DOHH2 (cell line): ENCODE measurements around the gene TTBK1.

ENCODE experiments used
- H3F3A ChIP-seq: fragments of 200-600 bp; sonication (generic), shearing (Covaris generic); 2 replicates; pipeline ENCODE4 v1.6.0; 2016; ENCODE audit warnings: antibody characterized with exemption, mild to moderate bottlenecking; ENCODE audit not compliant: control insufficient read depth, insufficient read depth
- H3K27ac ChIP-seq: fragments of 200-600 bp; sonication (generic); 2 replicates; pipeline ENCODE4 v1.5.1; 2014; ENCODE audit warnings: low read depth, mild to moderate bottlenecking, low read length, moderate library complexity
- H3K27me3 ChIP-seq: fragments of 200-600 bp; sonication (generic); 2 replicates; pipeline ENCODE4 v1.6.1; 2014; ENCODE audit warnings: mild to moderate bottlenecking, low read length, mixed read lengths; ENCODE audit not compliant: control insufficient read depth
- H3K36me3 ChIP-seq: fragments of 200-600 bp; sonication (generic); 2 replicates; pipeline ENCODE4 v1.6.1; 2014; ENCODE audit warnings: mild to moderate bottlenecking, low read length, moderate library complexity, mixed read lengths; ENCODE audit not compliant: control insufficient read depth
- H3K4me1 ChIP-seq: fragments of 200-600 bp; sonication (generic); 2 replicates; pipeline ENCODE4 v1.6.1; 2014; ENCODE audit warnings: mild to moderate bottlenecking, low read length, mixed read lengths; ENCODE audit not compliant: control insufficient read depth
- H3K4me2 ChIP-seq: fragments of 200-600 bp; sonication (generic); 2 replicates; pipeline ENCODE4 v1.6.0; 2014; ENCODE audit warnings: mild to moderate bottlenecking, low read length, moderate library complexity
- H3K4me3 ChIP-seq: fragments of 200-600 bp; sonication (generic); 2 replicates; pipeline ENCODE4 v1.5.1; 2014; ENCODE audit warnings: mild to moderate bottlenecking, low read length, mixed read lengths
- H3K79me2 ChIP-seq: fragments of 200-600 bp; sonication (generic); 2 replicates; pipeline ENCODE4 v1.6.1; 2014; ENCODE audit warnings: mild to moderate bottlenecking, low read length, mixed read lengths; ENCODE audit not compliant: control insufficient read depth
- H3K9me2 ChIP-seq: fragments of 200-600 bp; sonication (generic); replicated peaks from 2 replicates; pipeline ENCODE4 v1.6.1; 2014; ENCODE audit warnings: mild to moderate bottlenecking, low read length, mixed read lengths; ENCODE audit not compliant: control insufficient read depth
- H3K9me3 ChIP-seq: fragments of 200-600 bp; sonication (generic); 2 replicates; pipeline ENCODE4 v1.6.1; 2014; ENCODE audit warnings: antibody characterized with exemption, low read length, mixed read lengths; ENCODE audit not compliant: control insufficient read depth, insufficient read depth
- H4K20me1 ChIP-seq: fragments of 200-600 bp; sonication (generic); 2 replicates; pipeline ENCODE4 v1.6.0; 2014; ENCODE audit warnings: low read depth, mild to moderate bottlenecking, antibody characterized with exemption, low read length, moderate library complexity; ENCODE audit not compliant: control insufficient read depth, insufficient read depth
- EZH2phosphoT487 ChIP-seq: fragments of 200-600 bp; sonication (generic); IDR thresholded peaks from 2 replicates; pipeline ENCODE4 v1.6.1; 2017; ENCODE audit warnings: borderline replicate concordance, mild to moderate bottlenecking, antibody characterized with exemption, low read length, moderate library complexity, mixed read lengths
- TF ChIP-seq, protein P1 (sequence below): fragments of 200-600 bp; sonication (generic); IDR thresholded peaks from one replicate; pipeline ENCODE4 v1.5.1; 2014; ENCODE audit warnings: antibody characterized with exemption, mild to moderate bottlenecking, low read depth, low read length; ENCODE audit not compliant: poor library complexity, severe bottlenecking

The TTBK1 gene

DNA sequence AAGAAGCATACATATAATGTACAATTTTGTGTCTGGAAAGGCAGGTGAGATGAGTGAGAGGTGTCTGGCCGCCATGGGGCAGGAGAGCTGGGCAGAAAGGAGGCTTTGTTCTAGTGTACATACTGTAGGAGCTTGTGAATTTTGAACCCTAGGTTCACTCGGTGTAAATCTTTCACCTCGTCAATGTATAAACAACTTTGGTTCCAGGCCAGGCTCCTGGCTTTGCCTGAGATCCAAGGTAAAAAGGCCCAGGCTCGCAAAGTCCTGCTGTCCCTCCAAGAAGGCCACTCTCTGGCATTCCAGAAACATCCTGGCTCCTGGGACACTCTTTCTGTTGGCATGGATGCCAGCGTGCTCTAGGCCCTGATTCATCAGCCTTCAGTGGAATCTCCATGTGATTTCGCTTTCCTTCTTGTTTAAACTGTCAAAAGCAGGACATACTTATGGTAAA lies 47.6 kb downstream of the TTBK1 start:
- Histone ChIP-seq H3K4me3 (no peak overlapping the region), H3K36me3 (no peaks in the 10 kb centered on the region), H4K20me1 (no peaks in the 10 kb centered on the region), H3K27ac (no peak overlapping the region), H3K4me1 (peaks cover 3% of the 10 kb centered on the region; the same call in 1 of the 2 replicates), H3K79me2 (no peaks in the 10 kb centered on the region), H3K4me2 (no peak overlapping the region), H3F3A (no peaks in the 10 kb centered on the region), H3K9me2 (no peaks in the 10 kb centered on the region), H3K9me3 (no peaks in the 10 kb centered on the region), H3K27me3 (no peaks in the 10 kb centered on the region)
- TF ChIP-seq EZH2phosphoT487, result no peak
- TF ChIP-seq, protein P1, sequence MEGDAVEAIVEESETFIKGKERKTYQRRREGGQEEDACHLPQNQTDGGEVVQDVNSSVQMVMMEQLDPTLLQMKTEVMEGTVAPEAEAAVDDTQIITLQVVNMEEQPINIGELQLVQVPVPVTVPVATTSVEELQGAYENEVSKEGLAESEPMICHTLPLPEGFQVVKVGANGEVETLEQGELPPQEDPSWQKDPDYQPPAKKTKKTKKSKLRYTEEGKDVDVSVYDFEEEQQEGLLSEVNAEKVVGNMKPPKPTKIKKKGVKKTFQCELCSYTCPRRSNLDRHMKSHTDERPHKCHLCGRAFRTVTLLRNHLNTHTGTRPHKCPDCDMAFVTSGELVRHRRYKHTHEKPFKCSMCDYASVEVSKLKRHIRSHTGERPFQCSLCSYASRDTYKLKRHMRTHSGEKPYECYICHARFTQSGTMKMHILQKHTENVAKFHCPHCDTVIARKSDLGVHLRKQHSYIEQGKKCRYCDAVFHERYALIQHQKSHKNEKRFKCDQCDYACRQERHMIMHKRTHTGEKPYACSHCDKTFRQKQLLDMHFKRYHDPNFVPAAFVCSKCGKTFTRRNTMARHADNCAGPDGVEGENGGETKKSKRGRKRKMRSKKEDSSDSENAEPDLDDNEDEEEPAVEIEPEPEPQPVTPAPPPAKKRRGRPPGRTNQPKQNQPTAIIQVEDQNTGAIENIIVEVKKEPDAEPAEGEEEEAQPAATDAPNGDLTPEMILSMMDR, result no peak

DNA sequence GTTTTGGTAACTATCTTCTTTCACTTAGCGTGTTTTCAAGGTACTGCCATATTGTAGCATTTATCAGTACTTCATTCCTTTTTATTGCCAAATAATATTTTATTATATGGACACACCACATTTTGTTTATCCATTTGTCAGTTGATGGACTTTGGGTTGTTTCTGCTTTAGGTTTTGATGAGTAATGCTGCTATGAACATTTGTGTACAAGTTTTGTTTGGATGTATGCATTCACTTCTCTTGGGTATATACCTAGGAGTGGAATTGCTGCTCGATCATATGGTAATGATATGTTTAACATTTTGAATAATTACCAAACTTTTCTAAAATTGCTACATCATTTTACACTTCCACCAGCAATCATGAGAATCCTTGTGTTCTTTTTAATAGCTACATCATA lies 48.4 kb downstream of the TTBK1 start:
- TF ChIP-seq EZH2phosphoT487, result no peak
- TF ChIP-seq, protein P1, result no peak
- H3K4me1 ChIP-seq, result peaks cover 3% of the 10 kb centered on the region; the same call in 1 of the 2 replicates
- no peaks in the 10 kb centered on the region for H4K20me1 ChIP-seq

DNA sequence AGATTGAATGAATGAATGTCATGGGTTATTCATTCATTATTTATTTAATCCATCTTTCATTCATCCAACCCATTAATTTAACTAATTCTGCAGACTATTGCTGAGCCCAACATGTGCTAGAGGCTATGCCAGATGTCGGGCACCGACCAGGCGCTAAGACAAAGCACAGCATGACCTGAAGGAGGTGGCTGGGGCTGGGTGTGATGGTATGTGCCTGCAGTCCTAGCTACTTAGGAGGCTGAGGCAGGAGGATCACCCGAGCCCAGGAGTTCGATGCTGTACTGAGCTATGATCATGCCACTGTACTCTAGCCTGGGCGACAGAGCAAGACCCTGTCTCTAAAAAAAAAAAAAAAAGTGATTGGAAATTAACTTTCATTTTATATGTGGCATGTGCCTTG lies 49.1 kb downstream of the TTBK1 start:
- no peaks in the 10 kb centered on the region for H3K36me3 ChIP-seq
- H3K9me2 ChIP-seq, result no peaks in the 10 kb centered on the region
- no peak overlapping the region for H3K27ac ChIP-seq
- H3K27me3 ChIP-seq, result no peaks in the 10 kb centered on the region
- no peaks in the 10 kb centered on the region for H3K79me2 ChIP-seq
- no peaks in the 10 kb centered on the region for H3F3A ChIP-seq
- no peak overlapping the region for H3K4me2 ChIP-seq
- no peaks in the 10 kb centered on the region for H3K9me3 ChIP-seq
- no peak for TF ChIP-seq EZH2phosphoT487
- TF ChIP-seq, protein P1, result no peak
- no peak overlapping the region for H3K4me3 ChIP-seq
- H3K4me1 ChIP-seq, result peaks cover 3% of the 10 kb centered on the region; the same call in 1 of the 2 replicates
- H4K20me1 ChIP-seq, result no peaks in the 10 kb centered on the region

More for the DNA sequence above, 48.4 kb downstream of the TTBK1 start:
- Histone ChIP-seq H3F3A (no peaks in the 10 kb centered on the region), H3K79me2 (no peaks in the 10 kb centered on the region), H3K4me3 (no peak overlapping the region), H3K9me3 (no peaks in the 10 kb centered on the region), H3K9me2 (no peaks in the 10 kb centered on the region), H3K27me3 (no peaks in the 10 kb centered on the region), H3K27ac (no peak overlapping the region), H3K36me3 (no peaks in the 10 kb centered on the region), H3K4me2 (no peak overlapping the region)
